Sigmoid colon (tissue), 7 donors: Measurements from ENCODE around the gene CHTF8. TPM values are rescaled to one million over a fixed set of nuclear protein-coding genes. Genes with fewer than 3 reads are reported as not detected.

Source experiments
- DNase-seq: peaks from one replicate; pipeline ENCODE4 v3.0.0-alpha.2; 2019
- H3K27ac ChIP-seq, 4 donors: fragments of 200-600 bp; sonication (generic); one replicate each; pipeline ENCODE4 v1.5.1; 2016 to 2019; ENCODE audit warnings: mild to moderate bottlenecking in 1 of 4
- H3K27me3 ChIP-seq, 3 donors: fragments of 200-600 bp; sonication (generic); one replicate each; pipeline ENCODE4 v1.5.1; 2019; ENCODE audit warnings: mild to moderate bottlenecking in 1 of 3
- H3K36me3 ChIP-seq, 4 donors: fragments of 200-600 bp; sonication (generic); one replicate each; pipeline ENCODE4 v1.5.1; 2016 to 2019
- H3K4me1 ChIP-seq, 4 donors: fragments of 200-600 bp; sonication (generic); one replicate each; pipeline ENCODE4 v1.5.1; 2017 to 2019
- H3K4me3 ChIP-seq, 4 donors: fragments of 200-600 bp; sonication (generic); one replicate each; pipeline ENCODE4 v1.5.1; 2017 to 2019; ENCODE audit warnings: mild to moderate bottlenecking in 2 of 4, moderate library complexity in 1 of 4
- H3K9me3 ChIP-seq, 4 donors: fragments of 200-600 bp in 3 of 4; sonication (generic) in 3 of 4; one replicate each; pipeline versions ENCODE4 v1.5.1 to v1.6.1; 2013 to 2019
- CTCF ChIP-seq, 4 experiments: fragments of 450-650 bp in 3 of 4; fragments of 200-600 bp in 1 of 4; IDR thresholded peaks; one replicate each; pipeline ENCODE4 v1.5.1; 2016 to 2019; ENCODE audit warnings: antibody characterized with exemption in 4 of 4, mild to moderate bottlenecking in 3 of 4, moderate library complexity in 2 of 4
- EP300 ChIP-seq, 4 donors: sonication (generic); formaldehyde crosslinking; IDR thresholded peaks; one replicate each; pipeline ENCODE4 v1.6.1; 2017; ENCODE audit warnings: antibody characterized with exemption in 4 of 4
- POLR2A ChIP-seq, 2 donors: fragments of 450-650 bp; IDR thresholded peaks; one replicate each; pipeline ENCODE4 v1.6.1; 2016; ENCODE audit warnings: antibody characterized with exemption in 2 of 2, mild to moderate bottlenecking in 2 of 2, moderate library complexity in 2 of 2
- POLR2AphosphoS5 ChIP-seq, 4 donors: sonication (generic); formaldehyde crosslinking; IDR thresholded peaks; one replicate each; pipeline ENCODE4 v1.6.1; 2017; ENCODE audit warnings: antibody characterized with exemption in 4 of 4
- WGBS, 2 donors: extraction: QIAGEN DNeasy Blood & Tissue Kit; methylation state at CpG; one replicate each; pipeline ENCODE4 v1.1.7; 2013; 5-methylcytosine and 5-hydroxymethylcytosine counted together
- intact Hi-C: fragments of 100-400 bp; cut with DNase I; formaldehyde crosslinking; loops from one replicate; pipeline ENCODE4 v1.15.1; 2023
- polyA plus RNA-seq, 3 donors: library from polyadenylated mRNA; stranded (reverse); fragments of 200-250 nt; gene quantifications; one replicate each; pipeline ENCODE4 v1.2.3, GENCODE V29; 2013
- total RNA-seq, 4 donors: library from RNA; depleted of rRNA; stranded (reverse); fragments of >200 nt; gene quantifications; one replicate each; pipeline ENCODE4 v1.1.0, GENCODE V29; 2016
- donor health status: healthy with polysubstance abuse.
- donor health status: Bipolar disorder and iron deficiency.
- donor health status: healthy.

The CHTF8 gene
- total and polyA plus RNA-seq, 7 donors = 46.3 to 79.2 (median 61.9) TPM

- Histone ChIP-seq H3K27me3 (peaks cover 0 to 29% (median 13%) of the 10 kb centered on the region in 3 donors), H3K36me3 (peaks cover 0 to 55% (median 10%) of the 10 kb centered on the region in 4 donors), H3K27ac (no peak overlapping the region), H3K9me3 (no peaks in the 10 kb centered on the region), H3K4me1 (peaks cover 0 to 19% (median 17%) of the 10 kb centered on the region in 4 donors), H3K4me3 (no peak overlapping the region)
- no peak for DNase-seq
- 88 to 91% methylated on average over 5 of the region's 5 CpGs for WGBS, 2 donors
- TF ChIP-seq POLR2AphosphoS5 (IDR thresholded peaks at IDR 0.05) (no peak), CTCF (IDR thresholded peaks at IDR 0.05) (no peak), EP300 (IDR thresholded peaks at IDR 0.05) (no peak), POLR2A (IDR thresholded peaks at IDR 0.05) (no peak)
- intact Hi-C loops = loop anchor here (10.0 kb wide), 1 partner anchor 407 kb away; no protein-coding TSS in a partner anchor
Observed at GRCh38 chr16:69111876-69112230, 20.5 kb downstream of the CHTF8 start.

GRCh38 chr16:69111216-69111875, 21.0 kb downstream of the CHTF8 start:
- DNase-seq = no peak

GRCh38 chr16:69110406-69110805, 22.0 kb downstream of the CHTF8 start:
- peaks cover 0 to 47% (median 10%) of the 10 kb centered on the region in 4 donors for H3K36me3 ChIP-seq
- 91 to 97% methylated on average over 7 of the region's 7 CpGs for WGBS, 2 donors
- H3K27ac ChIP-seq = no peak overlapping the region
- no peaks in the 10 kb centered on the region for H3K9me3 ChIP-seq
- TF ChIP-seq EP300 (IDR thresholded peaks at IDR 0.05) (no peak), CTCF (IDR thresholded peaks at IDR 0.05) (no peak), POLR2A (IDR thresholded peaks at IDR 0.05) (no peak), POLR2AphosphoS5 (IDR thresholded peaks at IDR 0.05) (no peak)
- peaks cover 0 to 39% (median 13%) of the 10 kb centered on the region in 3 donors for H3K27me3 ChIP-seq
- peaks cover 0 to 32% (median 28%) of the 10 kb centered on the region in 4 donors for H3K4me1 ChIP-seq
- H3K4me3 ChIP-seq = no peak overlapping the region
- no peak for DNase-seq
- intact Hi-C loops = loop anchor here (10.0 kb wide), 1 partner anchor 406 kb away; no protein-coding TSS in a partner anchor

More at GRCh38 chr16:69111216-69111875, 21.0 kb downstream of the CHTF8 start:
- peaks cover 0 to 55% (median 10%) of the 10 kb centered on the region in 4 donors for H3K36me3 ChIP-seq
- H3K4me1 ChIP-seq = peaks cover 0 to 24% (median 22%) of the 10 kb centered on the region in 4 donors
- 89% methylated on average over 6 of the region's 6 CpGs for WGBS, 2 donors
- H3K4me3 ChIP-seq = no peak overlapping the region
- peaks cover 0 to 33% (median 13%) of the 10 kb centered on the region in 3 donors for H3K27me3 ChIP-seq
- no peak for TF ChIP-seq POLR2A (IDR thresholded peaks at IDR 0.05)
- TF ChIP-seq CTCF (IDR thresholded peaks at IDR 0.05) = no peak
- TF ChIP-seq EP300 (IDR thresholded peaks at IDR 0.05) = no peak
- TF ChIP-seq POLR2AphosphoS5 (IDR thresholded peaks at IDR 0.05) = no peak
- intact Hi-C loops = loop anchor here (10.0 kb wide), 1 partner anchor 407 kb away; no protein-coding TSS in a partner anchor
- no peaks in the 10 kb centered on the region for H3K9me3 ChIP-seq
- no peak overlapping the region for H3K27ac ChIP-seq

GRCh38 chr16:69109486-69110270, 22.7 kb downstream of the CHTF8 start:
- TF ChIP-seq CTCF (IDR thresholded peaks at IDR 0.05) = no peak
- no peak for TF ChIP-seq POLR2A (IDR thresholded peaks at IDR 0.05)
- TF ChIP-seq EP300 (IDR thresholded peaks at IDR 0.05) = no peak
- TF ChIP-seq POLR2AphosphoS5 (IDR thresholded peaks at IDR 0.05) = no peak

More at GRCh38 chr16:69109486-69110270, 22.7 kb downstream of the CHTF8 start:
- Histone ChIP-seq H3K4me1 (peaks cover 0 to 34% (median 30%) of the 10 kb centered on the region in 4 donors), H3K27ac (no peak overlapping the region), H3K4me3 (no peak overlapping the region), H3K27me3 (peaks cover 0 to 44% (median 13%) of the 10 kb centered on the region in 3 donors), H3K9me3 (no peaks in the 10 kb centered on the region), H3K36me3 (peaks cover 0 to 40% (median 6%) of the 10 kb centered on the region in 4 donors)
- intact Hi-C loops = loop anchor here (10.0 kb wide), 1 partner anchor 405 kb away; no protein-coding TSS in a partner anchor
- WGBS, 2 donors = 95 to 97% methylated on average over 48 of the region's 48 CpGs
- DNase-seq = no peak
